HepG2 (cell line): Measurements from ENCODE around the gene P2RY6. TPM values are rescaled to one million over a fixed set of nuclear protein-coding genes. Genes with fewer than 3 reads are reported as not detected.

Experiments
- ARID4A ChIP-seq: sonication (generic); formaldehyde crosslinking; IDR thresholded peaks from 2 replicates; pipeline ENCODE4 v1.5.0; 2020; ENCODE audit warnings: mild to moderate bottlenecking, missing genetic modification reagents, borderline replicate concordance
- BCL3 ChIP-seq: sonication (generic); formaldehyde crosslinking; IDR thresholded peaks from 2 replicates; pipeline ENCODE4 v1.5.1; 2020; ENCODE audit warnings: mild to moderate bottlenecking, missing genetic modification reagents, moderate library complexity
- BHLHE40 ChIP-seq: IDR thresholded peaks from 2 replicates; pipeline ENCODE4 v1.6.1; 2011; ENCODE audit warnings: low read length, improper control_type of control experiment
- ETV6 ChIP-seq: sonication (generic); formaldehyde crosslinking; conservative IDR thresholded peaks from 2 replicates; pipeline ENCODE4 v1.4.0; 2020; ENCODE audit warnings: missing genetic modification reagents
- FOXA3 ChIP-seq: IDR thresholded peaks from 2 replicates; pipeline ENCODE4 v1.6.1; 2016; ENCODE audit warnings: missing genetic modification reagents, missing compliant biosample characterization
- JUN ChIP-seq: sonication (generic); formaldehyde crosslinking; IDR thresholded peaks from 2 replicates; pipeline ENCODE4 v1.4.0; 2020; ENCODE audit warnings: mild to moderate bottlenecking, missing genetic modification reagents
- KAT8 ChIP-seq: IDR thresholded peaks from 2 replicates; pipeline ENCODE4 v1.6.1; 2016; ENCODE audit warnings: missing genetic modification reagents, missing compliant biosample characterization
- KDM6A ChIP-seq: IDR thresholded peaks from 2 replicates; pipeline ENCODE4 v1.6.1; 2016; ENCODE audit warnings: low read depth
- MED1 ChIP-seq: sonication (generic); formaldehyde crosslinking; IDR thresholded peaks from 2 replicates; pipeline ENCODE4 v1.4.0; 2020; ENCODE audit warnings: missing genetic modification reagents
- PCBP2 ChIP-seq: fragments of 200-400 bp; formaldehyde crosslinking; optimal IDR thresholded peaks from 2 replicates; pipeline ENCODE3; 2018; ENCODE audit warnings: low read length, low read depth; ENCODE audit not compliant: poor library complexity, severe bottlenecking
- POLR2AphosphoS5 ChIP-seq: IDR thresholded peaks from 2 replicates; pipeline ENCODE4 v1.6.1; 2012; ENCODE audit warnings: low read depth, low read length
- REXO4 ChIP-seq: sonication (generic); formaldehyde crosslinking; IDR thresholded peaks from 2 replicates; pipeline ENCODE4 v1.8.0; 2022; ENCODE audit warnings: missing genetic modification reagents, mild to moderate bottlenecking, borderline replicate concordance
- SPEN ChIP-seq: sonication (generic); formaldehyde crosslinking; IDR thresholded peaks from 2 replicates; pipeline ENCODE4 v1.5.1; 2020; ENCODE audit warnings: low read depth, mild to moderate bottlenecking, missing genetic modification reagents
- TBX2 ChIP-seq: sonication (generic); formaldehyde crosslinking; IDR thresholded peaks from 2 replicates; pipeline ENCODE4 v1.5.0; 2020; ENCODE audit warnings: missing genetic modification reagents, mild to moderate bottlenecking, borderline replicate concordance
- THAP11 ChIP-seq: IDR thresholded peaks from 2 replicates; pipeline ENCODE4 v1.6.1; 2016; ENCODE audit warnings: missing biosample characterization, missing genetic modification reagents
- TRIM22 ChIP-seq: fragments of 450-650 bp; IDR thresholded peaks from 2 replicates; pipeline ENCODE4 v1.6.1; 2017
- ZBTB7A ChIP-seq: sonication (generic); formaldehyde crosslinking; IDR thresholded peaks from 2 replicates; pipeline ENCODE4 v1.8.0; 2022; ENCODE audit warnings: mild to moderate bottlenecking, missing genetic modification reagents
- ZNF12 ChIP-seq: sonication (generic); formaldehyde crosslinking; IDR thresholded peaks from 2 replicates; pipeline ENCODE4 v1.5.0; 2020; ENCODE audit warnings: missing genetic modification reagents
- ZNF235 ChIP-seq: sonication (generic); formaldehyde crosslinking; IDR thresholded peaks from 2 replicates; pipeline ENCODE4 v1.8.1; 2023; ENCODE audit warnings: mild to moderate bottlenecking, missing genetic modification reagents, borderline replicate concordance
- ZNF556 ChIP-seq: sonication (generic); formaldehyde crosslinking; IDR thresholded peaks from 2 replicates; pipeline ENCODE4 v1.4.0; 2020; ENCODE audit warnings: mild to moderate bottlenecking, missing genetic modification reagents, borderline replicate concordance
- ZNF615 ChIP-seq: sonication (generic); formaldehyde crosslinking; IDR thresholded peaks from 2 replicates; pipeline ENCODE4 v1.5.0; 2020; ENCODE audit warnings: mild to moderate bottlenecking, missing genetic modification reagents, borderline replicate concordance
- ZNF704 ChIP-seq: sonication (generic); formaldehyde crosslinking; IDR thresholded peaks from 2 replicates; pipeline ENCODE4 v1.8.1; 2023; ENCODE audit warnings: mild to moderate bottlenecking, inconsistent platforms, moderate library complexity, missing genetic modification reagents, borderline replicate concordance
- ZNF720 ChIP-seq: sonication (generic); formaldehyde crosslinking; IDR thresholded peaks from 2 replicates; pipeline ENCODE4 v1.4.0; 2020; ENCODE audit warnings: missing genetic modification reagents
- polyA plus RNA-seq, 8 experiments: library from polyadenylated mRNA; depleted of rRNA in 3 of 8; stranded (reverse) in 7 of 8; unstranded in 1 of 8; fragments of >200 nt; fragmentation: Illumina TruSeq in 4 of 8; extraction: Trizol in 4 of 8; gene quantifications; 2 replicates each; pipeline versions ENCODE4 v1.2.1 to v1.2.3, GENCODE V29; 2011 to 2016; ENCODE audit warnings: low read depth in 4 of 8, missing spikeins in 1 of 8, mixed read lengths in 1 of 8; ENCODE audit not compliant: insufficient read depth in 1 of 8
- total RNA-seq, 5 experiments: library from RNA; depleted of rRNA; stranded (reverse); fragments of >200 nt; fragmentation: Illumina TruSeq; extraction: Trizol; gene quantifications; 2 replicates each; pipeline ENCODE4 v1.2.3, GENCODE V29; 2016; ENCODE audit warnings: low read depth in 1 of 5

The P2RY6 gene
- total and polyA plus RNA-seq, 2 of the 13 experiments (the other 11 are each of a cell fraction or from before 2014, with no cell fraction given), result 0.09 to 0.29 TPM

GRCh38 chr11:73237471-73238290 lies 34.5 kb upstream of the P2RY6 start (continued):
- peak; percentile 57; the same call in 1 of the 2 replicates for TF ChIP-seq ARID4A (CRISPR knock-in tag)
- no peak for TF ChIP-seq REXO4 (CRISPR knock-in tag)
- no peak for TF ChIP-seq ETV6
- peak; percentile 67; the same call in 1 of the 2 replicates for TF ChIP-seq SPEN (CRISPR knock-in tag)
- TF ChIP-seq ZNF615 (CRISPR knock-in tag), result no peak
- TF ChIP-seq ZNF556, result no peak
- peak; percentile 94 for TF ChIP-seq ZBTB7A (CRISPR knock-in tag)
- TF ChIP-seq TBX2 (CRISPR knock-in tag), result peak; percentile 99
- TF ChIP-seq THAP11 (CRISPR knock-in tag), result peak; percentile 70
- peak; percentile 90 for TF ChIP-seq MED1 (CRISPR knock-in tag)
- TF ChIP-seq POLR2AphosphoS5, result no peak
- peak; percentile 72 for TF ChIP-seq KAT8
- peak; percentile 84 for TF ChIP-seq FOXA3
- TF ChIP-seq BHLHE40, result peak; percentile 97
- TF ChIP-seq BCL3 (CRISPR knock-in tag), result 0 out of 2 replicates have a peak, but pooled peaks have one; percentile 55
- no peak for TF ChIP-seq ZNF235
- TF ChIP-seq PCBP2, result no peak
- peak; percentile 33; the same call in 1 of the 2 replicates for TF ChIP-seq ZNF12 (CRISPR knock-in tag)
- TF ChIP-seq TRIM22, result no peak
- peak; percentile 54; the same call in 1 of the 2 replicates for TF ChIP-seq KDM6A (CRISPR knock-in tag)
- no peak for TF ChIP-seq ZNF704 (CRISPR knock-in tag)
- TF ChIP-seq JUN (CRISPR knock-in tag), result peak; percentile 82
- no peak for TF ChIP-seq ZNF720 (CRISPR knock-in tag)
